ENCODE measurements around the gene CRHR2.
A peak's percentile ranks its signal among the peaks of the same experiment; 100 is the strongest.

The CRHR2 gene

GRCh38 chr7:30674876-30675275 is 7.4 kb downstream of the CRHR2 start:
- peak; percentile 67 for DNase-seq

GRCh38 chr7:30674420-30674819 is 7.8 kb downstream of the CRHR2 start:
- peak; percentile 40 for DNase-seq

GRCh38 chr7:30671793-30672465 is 10.3 kb downstream of the CRHR2 start:
- DNase-seq: no peak

- DNase-seq: no peak
Observed at GRCh38 chr7:30668102-30668501, 14.2 kb downstream of the CRHR2 start.

- DNase-seq: no peak
Observed at GRCh38 chr7:30667172-30667571, 15.1 kb downstream of the CRHR2 start.

- no peak for DNase-seq
Observed at GRCh38 chr7:30665449-30665848, 16.8 kb downstream of the CRHR2 start.

- no peak for DNase-seq
Observed at GRCh38 chr7:30665043-30665442, 17.2 kb downstream of the CRHR2 start.

- no peak for DNase-seq
Observed at GRCh38 chr7:30664184-30664885, 17.9 kb downstream of the CRHR2 start.

GRCh38 chr7:30663414-30663813 is 18.8 kb downstream of the CRHR2 start:
- DNase-seq: no peak

- DNase-seq: no peak
Observed at GRCh38 chr7:30662431-30662939, 19.8 kb downstream of the CRHR2 start.

GRCh38 chr7:30661926-30662325 is 20.3 kb downstream of the CRHR2 start:
- no peak for DNase-seq

- peak; percentile 93 for DNase-seq
Observed at GRCh38 chr7:30660331-30661255, 21.7 kb downstream of the CRHR2 start.

GRCh38 chr7:30659312-30659711 is 22.9 kb downstream of the CRHR2 start:
- peak; percentile 81 for DNase-seq

GRCh38 chr7:30658479-30659074 is 23.7 kb downstream of the CRHR2 start:
- no peak for DNase-seq

GRCh38 chr7:30657131-30657530 is 25.1 kb downstream of the CRHR2 start:
- DNase-seq: no peak

GRCh38 chr7:30656006-30656957 is 26.0 kb downstream of the CRHR2 start:
- peak; percentile 67 for DNase-seq

GRCh38 chr7:30655096-30655970 is 26.9 kb downstream of the CRHR2 start:
- DNase-seq: peak; percentile 16

- DNase-seq: no peak
Observed at GRCh38 chr7:30654296-30655090, 27.8 kb downstream of the CRHR2 start.

Data from NCI-H2171 treated with DMSO at 0.1 percent for 48 hours (cell line).